Measurements from ENCODE around the gene VWA5A.
"Not testable (repeated sequence)": the region's sequence is repeated elsewhere in the genome, so short reads cannot be mapped to it uniquely, and the experiment has no call there.

The VWA5A gene

GRCh38 chr11:124093330-124093729 lies 21.9 kb upstream of the VWA5A start:
- no peak for DNase-seq

- no peak for DNase-seq
Measured at GRCh38 chr11:124094731-124095130, 20.5 kb upstream of the VWA5A start.

GRCh38 chr11:124096364-124096763 lies 18.9 kb upstream of the VWA5A start:
- no peak for DNase-seq

- DNase-seq = no peak
Measured at GRCh38 chr11:124098141-124098540, 17.1 kb upstream of the VWA5A start.

GRCh38 chr11:124101737-124102136 lies 13.5 kb upstream of the VWA5A start:
- no peak for DNase-seq

GRCh38 chr11:124108156-124108555 lies 7.1 kb upstream of the VWA5A start:
- no peak for DNase-seq

- no peak for DNase-seq
Measured at GRCh38 chr11:124109377-124109776, 5.9 kb upstream of the VWA5A start.

GRCh38 chr11:124110201-124110600 lies 5.0 kb upstream of the VWA5A start:
- no peak for DNase-seq

GRCh38 chr11:124113890-124114289 lies 1.4 kb upstream of the VWA5A start:
- no peak for DNase-seq

- DNase-seq = peak; percentile 41
Measured at GRCh38 chr11:124115782-124116616, 749 bp downstream of the VWA5A start.

GRCh38 chr11:124119103-124119502 lies 3.9 kb downstream of the VWA5A start:
- no peak for DNase-seq

GRCh38 chr11:124120891-124121290 lies 5.6 kb downstream of the VWA5A start:
- DNase-seq = no peak

- no peak for DNase-seq
Measured at GRCh38 chr11:124122123-124122522, 6.9 kb downstream of the VWA5A start.

- DNase-seq = no peak
Measured at GRCh38 chr11:124123622-124124021, 8.4 kb downstream of the VWA5A start.

- not testable (repeated sequence) for DNase-seq
Measured at GRCh38 chr11:124127134-124127533, 11.9 kb downstream of the VWA5A start.

GRCh38 chr11:124143034-124143433 lies 27.8 kb downstream of the VWA5A start:
- no peak for DNase-seq

- DNase-seq = no peak
Measured at GRCh38 chr11:124147951-124148350, 32.7 kb downstream of the VWA5A start.

GRCh38 chr11:124150684-124151083 lies 35.4 kb downstream of the VWA5A start:
- DNase-seq = no peak

- no peak for DNase-seq
Measured at GRCh38 chr11:124152770-124153407, 37.6 kb downstream of the VWA5A start.

- DNase-seq = no peak
Measured at GRCh38 chr11:124153821-124154220, 38.6 kb downstream of the VWA5A start.

- no peak for DNase-seq
Measured at GRCh38 chr11:124159481-124159880, 44.2 kb downstream of the VWA5A start.

- no peak for DNase-seq
Measured at GRCh38 chr11:124160986-124161385, 45.7 kb downstream of the VWA5A start.

GRCh38 chr11:124167826-124168231 lies 52.6 kb downstream of the VWA5A start:
- DNase-seq = no peak

GRCh38 chr11:124168796-124169195 lies 53.5 kb downstream of the VWA5A start:
- no peak for DNase-seq

Data from left hindlimb (tissue), 1 donor.